Measurements from ENCODE around the gene ADGRA1.

- TF ChIP-seq CTCF (IDR thresholded peaks at IDR 0.05; ENCODE audit: low read length): no peak
- TF ChIP-seq EZH2 (IDR thresholded peaks at IDR 0.05; ENCODE audit: borderline replicate concordance, low read length): no peak
These were observed 47.9 kb upstream of the ADGRA1 start for GRCh38 chr10:133039803-133040165.

All from OCI-LY1 (cell line).